Activated CD8-positive, alpha-beta memory T cell treated with anti-CD3 and anti-CD28 coated beads for 4 hours (primary cell): Measurements from ENCODE around the gene ACACB.

ENCODE experiments used
- DNase-seq, 2 donors: peaks; one replicate each; pipeline ENCODE4 v3.0.0-alpha.2; 2020; ENCODE audit warnings: low read depth in 2 of 2

ACACB gene

DNA sequence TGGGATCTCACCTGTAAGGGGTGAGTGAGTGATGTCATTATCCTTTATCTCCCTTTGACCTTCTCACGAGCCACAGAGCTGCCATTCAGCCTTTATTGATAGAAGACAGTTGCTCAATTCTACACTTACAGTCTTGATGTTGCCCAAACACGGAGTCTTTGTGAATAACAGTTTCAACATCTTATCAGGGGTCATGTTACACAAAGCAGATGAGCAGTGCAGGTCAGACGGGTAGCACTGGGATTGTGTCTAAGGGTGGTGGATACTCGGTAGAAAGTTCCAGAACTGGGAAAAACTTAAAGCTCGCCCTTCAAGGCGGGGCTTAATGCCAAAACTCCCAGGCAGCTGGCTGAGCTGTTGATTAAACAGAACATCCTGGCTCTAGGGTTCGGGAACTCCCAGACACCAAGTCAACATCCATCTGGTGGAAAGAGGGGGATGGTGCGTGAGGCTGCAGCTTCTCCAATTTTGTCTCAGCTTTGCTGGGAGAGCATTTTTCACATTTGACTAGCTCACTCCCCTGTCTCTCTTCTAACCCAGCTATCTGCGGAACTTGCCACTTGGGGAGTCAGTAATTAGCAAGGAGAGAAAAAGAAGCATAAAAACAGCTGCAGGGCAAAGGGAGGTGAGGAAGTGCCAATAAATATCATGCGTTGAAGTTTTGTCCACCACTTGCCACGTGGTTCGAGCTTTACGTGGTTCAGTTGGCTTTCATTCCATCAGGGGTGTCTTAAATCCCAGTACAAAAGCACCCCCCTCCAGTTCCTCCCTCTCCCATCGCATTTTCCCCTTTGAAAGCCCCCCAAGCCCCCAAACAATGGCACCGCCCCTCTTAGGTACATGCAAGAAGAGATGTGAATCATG is 161.7 kb downstream of the ACACB start:
- no peak for DNase-seq

DNA sequence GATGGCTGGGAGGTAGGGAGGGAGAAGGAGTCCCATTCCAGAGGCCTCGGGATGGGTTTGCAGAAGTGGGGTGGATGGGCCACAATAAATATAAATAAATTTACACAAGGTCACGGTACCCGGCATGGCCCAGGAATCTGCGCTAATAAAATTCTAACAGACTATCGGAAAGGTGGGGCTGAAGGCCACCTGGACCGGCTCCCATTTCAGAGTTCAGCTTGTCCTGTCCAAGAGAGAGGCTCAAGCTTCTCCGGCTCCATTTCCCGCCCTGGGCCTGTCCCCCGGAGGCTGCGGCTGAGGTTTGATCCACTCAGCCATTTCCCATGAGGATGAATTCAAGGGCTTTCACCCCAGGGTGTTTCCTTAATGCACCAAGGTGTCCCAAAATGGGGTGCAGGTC is 162.5 kb downstream of the ACACB start:
- DNase-seq, result no peak

DNA sequence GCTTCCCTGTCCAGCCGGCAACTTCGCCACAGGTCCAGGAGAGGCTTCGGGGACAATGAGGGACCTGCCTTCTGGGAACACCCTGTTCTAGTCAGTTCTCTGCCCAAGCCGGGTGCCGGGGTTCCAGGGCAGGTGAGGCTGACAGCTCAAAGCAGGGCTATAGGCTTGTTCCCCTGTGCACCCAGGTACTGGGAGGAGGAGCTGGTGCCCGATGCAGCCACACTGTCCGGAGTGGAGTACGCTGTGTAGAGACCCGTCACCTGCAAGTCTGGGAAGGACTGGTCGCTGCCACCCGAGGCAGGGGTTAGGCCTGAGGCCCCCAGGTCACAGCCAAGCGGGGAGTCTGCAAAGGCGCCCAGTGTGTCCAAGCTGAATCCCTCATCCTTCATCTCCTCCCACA is 163.1 kb downstream of the ACACB start:
- no peak for DNase-seq

DNA sequence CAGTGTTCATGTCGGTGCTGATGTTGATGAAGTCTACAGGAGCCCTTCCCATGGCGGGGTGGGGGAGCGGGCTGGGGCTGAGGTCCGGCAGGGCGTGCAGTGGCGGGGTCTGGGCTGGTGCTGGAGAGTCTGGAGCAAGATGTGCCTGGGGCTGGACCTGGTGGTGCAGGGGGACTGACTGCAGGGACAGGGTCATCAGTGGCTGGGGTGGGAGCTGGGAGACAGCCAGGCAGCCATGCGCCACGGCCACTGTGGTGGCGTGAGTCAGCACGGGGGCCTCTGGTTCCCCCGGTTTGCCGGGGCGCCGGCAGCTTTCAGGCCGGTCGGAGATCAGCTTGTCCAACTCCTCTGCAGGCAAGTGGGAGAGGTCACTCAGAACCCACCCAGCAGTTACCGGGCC is 165.1 kb downstream of the ACACB start:
- DNase-seq, result no peak

DNA sequence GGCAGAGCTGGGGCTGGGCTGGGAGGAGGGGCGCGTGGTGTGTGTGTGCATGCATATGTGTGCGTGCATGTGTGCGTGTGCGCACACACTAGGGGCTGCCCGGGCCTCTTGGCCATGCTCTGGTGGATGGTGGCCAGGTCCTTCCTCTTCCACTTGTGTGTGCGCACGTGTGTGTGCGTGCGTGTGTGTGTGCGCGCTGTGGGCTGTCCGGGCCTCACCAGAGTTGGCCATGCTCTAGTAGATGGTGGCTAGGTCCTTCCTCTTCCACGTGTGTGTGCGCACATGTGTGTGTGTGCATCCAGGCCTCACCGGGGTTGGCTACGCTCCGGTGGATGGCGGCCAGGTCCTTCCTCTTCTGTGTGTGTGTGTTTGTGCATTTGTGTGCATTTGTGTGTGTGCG is 168.0 kb downstream of the ACACB start:
- no peak for DNase-seq

DNA sequence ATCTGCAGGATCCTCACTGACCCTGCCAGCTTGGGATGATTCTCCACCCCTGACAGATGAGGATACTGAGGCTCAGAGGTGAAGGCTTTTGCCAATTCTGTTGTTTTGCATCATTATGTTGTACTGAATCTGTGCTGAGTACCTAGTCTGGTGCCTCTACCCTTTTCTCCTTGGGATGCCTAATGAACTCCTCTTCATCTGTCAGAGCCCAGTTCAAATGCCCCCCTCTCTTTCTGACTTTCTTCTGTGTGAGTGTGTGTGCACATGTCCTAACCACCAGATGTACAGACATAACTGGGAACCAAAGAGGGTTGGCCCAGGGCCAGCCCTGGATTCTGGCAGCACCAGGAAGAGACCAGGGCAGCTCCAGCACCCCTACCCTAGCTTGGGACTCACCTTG is 169.9 kb downstream of the ACACB start:
- no peak for DNase-seq

DNA sequence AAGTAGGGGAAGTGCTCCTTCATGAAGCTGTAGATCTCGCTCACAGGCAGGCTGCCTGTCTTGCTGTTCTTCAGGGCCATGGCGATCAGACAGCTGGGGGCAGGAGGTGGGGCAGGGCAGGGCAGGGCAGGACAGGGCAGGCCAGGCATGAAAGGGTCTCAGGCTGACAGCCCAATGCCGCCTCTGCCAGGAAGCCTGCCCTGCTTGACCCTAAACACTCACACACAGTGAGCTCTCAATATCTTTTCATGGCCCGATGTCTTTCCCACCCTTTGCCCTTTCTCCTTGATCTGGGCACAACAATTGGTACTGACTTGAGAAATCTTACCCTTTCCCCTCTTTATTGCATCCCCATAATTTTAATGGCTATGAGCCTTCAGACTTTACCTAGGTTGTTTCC is 170.3 kb downstream of the ACACB start:
- DNase-seq, result no peak

DNA sequence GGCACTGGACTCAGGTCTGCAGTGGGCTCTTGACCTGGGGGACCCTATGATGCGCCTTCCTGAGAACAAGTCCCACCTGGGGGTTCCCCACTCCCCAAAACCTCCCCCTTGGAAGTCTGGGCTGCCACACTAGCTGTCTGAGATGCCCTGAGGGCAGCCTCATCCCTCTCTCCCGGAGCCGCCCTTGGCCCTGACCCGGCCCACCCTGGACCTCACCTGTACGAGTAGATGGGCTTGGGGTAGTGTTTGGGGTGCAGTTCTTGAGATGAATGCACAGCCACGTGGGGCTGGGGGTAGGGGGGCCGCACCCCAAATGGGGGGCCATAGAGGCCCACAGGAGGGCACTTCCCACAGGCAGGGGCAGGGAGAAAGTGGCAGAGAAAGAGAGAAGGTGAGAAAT is 170.8 kb downstream of the ACACB start:
- DNase-seq, result no peak

DNA sequence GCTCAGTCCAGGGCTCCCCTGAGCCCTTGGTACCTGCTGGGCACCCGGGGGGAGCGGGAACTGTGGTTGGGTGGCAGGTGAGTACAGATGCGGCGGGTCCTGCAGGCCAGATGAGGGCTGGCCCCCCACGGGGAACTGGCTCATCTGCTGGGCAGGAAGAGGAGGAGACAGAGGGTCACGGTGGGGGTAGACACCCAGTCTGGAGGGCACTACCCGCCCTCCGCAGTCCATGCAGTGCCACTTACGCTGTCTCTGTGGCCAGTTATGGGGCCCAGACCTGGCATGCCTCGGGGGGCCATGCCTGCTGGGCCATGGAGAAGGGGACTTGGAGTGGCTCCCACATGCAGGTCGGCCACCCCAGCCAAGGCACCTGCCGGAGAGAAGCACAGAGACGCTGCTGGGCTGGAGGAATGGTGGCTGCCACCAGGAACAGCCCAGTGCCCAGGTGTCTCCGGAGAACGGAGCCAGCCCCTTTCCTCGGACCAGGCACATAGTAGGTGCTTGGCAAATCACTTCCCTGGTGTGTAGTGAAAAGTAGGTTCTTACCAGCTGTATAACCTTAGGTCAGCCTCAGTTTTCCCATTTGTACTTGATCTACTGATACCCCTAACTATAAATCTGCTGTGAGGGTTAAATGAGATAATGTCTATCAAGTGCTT is 171.6 kb downstream of the ACACB start:
- DNase-seq, result no peak

DNA sequence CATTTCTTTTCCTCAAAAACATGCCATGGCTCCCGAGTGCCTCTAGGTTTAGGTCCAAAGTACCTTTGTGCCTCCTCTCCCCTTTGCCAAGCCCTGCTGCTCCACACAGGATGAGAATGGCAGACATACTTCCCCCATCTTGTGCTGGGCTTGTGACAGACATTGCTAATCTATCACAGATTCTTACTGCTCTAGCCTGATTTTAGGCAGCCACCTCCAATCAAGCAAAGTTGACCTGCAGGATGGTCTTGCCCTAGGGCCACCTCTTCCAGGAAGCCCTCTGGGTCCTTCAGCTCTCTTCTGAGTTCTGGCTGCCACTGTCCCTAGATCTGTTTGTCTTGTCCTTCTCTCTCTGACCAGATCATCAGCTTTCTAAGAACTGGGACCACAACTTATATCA is 172.2 kb downstream of the ACACB start:
- no peak for DNase-seq

DNA sequence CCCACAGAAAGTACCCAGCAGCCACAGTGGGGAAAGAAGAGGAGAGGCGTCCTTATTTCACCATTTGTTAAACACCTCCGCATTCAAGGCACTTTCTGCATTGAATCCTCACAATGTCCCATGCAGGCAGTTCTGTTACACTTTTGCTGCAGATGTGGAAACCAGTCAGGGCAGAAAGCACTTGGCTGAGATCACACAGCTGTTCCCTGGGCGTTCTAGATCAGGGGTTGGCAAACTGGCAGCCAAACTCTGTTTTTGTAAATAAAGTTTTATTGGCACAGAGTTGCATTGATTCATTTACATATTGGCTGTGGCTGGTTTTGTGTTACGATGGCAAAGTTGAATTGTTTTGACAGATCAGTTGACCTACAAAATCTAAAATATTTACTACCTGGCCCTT is 172.6 kb downstream of the ACACB start:
- DNase-seq, result no peak

DNA sequence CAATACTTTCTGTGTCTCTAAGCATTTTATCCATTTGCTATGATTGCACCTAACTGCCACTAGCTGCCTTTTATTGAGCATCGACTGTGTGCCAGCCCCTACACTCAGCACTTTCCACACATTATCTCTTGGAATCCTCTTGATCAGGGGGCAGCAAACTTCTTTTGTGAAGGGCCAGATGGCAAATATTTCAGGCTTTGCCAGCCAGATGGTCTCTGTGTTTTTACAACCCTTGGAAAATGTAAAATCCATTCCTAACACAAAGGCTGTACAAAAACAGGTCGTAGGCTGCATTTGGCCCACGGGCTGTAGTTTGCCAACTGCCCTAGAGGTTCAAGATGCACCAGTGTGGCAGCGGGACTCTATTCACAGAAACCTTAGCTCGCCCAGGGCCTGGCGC is 173.2 kb downstream of the ACACB start:
- no peak for DNase-seq

DNA sequence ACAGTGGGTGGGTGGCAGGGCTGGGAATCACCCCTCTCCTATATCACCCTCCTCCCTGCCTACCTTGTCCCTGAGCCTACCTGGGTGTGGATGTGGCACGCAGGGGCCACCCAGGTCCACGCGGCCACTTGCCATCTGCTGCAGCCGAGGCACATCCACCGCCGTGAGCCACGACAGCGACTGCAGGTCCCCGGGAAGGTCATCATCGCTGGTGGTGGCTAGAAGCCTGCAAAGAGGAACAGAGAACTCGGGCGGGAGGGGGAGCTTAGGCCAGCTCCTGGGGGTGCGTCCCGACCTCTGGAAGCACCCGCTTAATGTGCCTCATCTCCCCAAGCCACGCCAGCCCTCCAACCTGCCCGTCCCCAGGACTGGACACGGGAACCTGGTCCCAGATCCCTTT is 173.7 kb downstream of the ACACB start:
- DNase-seq, result no peak

DNA sequence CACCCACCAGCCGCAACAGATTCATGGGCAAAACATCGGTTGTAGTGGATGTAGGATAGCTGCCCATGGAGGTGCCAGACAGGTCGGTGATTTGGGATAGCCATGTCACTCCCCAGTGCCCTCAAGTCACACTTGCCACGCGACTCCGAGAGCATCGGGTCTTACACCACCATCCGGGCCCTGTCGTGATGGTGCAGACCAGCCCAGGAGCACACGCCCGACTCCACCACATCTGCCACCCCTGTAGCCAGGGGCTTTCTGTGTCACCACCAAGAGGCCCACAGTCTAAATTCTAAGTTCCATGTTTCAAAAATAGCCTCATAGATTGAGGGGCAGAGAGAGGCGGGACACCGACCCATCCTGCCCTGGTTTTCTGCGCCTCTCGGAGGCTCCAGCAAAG is 174.7 kb downstream of the ACACB start:
- no peak for DNase-seq

DNA sequence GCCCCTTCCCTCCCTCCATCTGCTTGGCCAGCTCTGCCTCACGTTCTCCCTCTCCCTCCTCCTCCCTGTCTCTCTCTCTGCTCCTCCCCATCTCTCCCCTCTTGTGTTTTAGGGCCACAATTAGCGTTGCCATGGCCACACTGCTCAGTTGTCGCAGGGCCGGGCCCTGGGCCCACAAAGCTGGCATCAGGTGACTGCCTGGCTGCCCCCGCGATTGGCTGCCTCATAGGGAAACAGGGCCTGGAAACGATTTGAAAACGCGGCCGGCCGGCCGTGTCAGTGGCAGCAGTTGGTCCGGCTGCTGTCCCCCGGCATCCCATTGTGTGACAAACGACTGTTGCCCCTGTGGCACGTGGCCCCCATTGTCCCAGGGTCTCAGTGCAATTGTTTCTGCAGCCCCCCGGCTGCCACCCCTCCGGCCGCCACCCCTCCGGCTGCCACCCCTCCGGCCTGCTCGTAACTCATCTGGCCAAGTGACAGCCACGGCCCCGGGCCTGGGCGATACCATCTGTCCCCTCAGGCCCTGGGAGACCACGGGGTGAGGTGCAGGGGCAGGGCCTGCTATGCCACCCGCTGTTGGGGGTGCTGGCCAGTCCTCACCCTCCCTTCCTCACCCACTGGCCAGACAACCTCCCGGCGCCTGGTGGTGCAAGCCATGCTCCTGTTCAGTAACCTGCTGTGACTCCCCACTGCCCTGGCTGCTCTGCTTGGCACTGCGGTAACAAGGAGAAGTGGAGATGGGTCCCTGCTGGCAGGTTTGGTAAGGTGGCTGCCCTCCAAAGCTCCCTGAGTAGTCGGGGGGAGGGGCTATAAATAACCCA is 175.3 kb downstream of the ACACB start:
- no peak for DNase-seq

DNA sequence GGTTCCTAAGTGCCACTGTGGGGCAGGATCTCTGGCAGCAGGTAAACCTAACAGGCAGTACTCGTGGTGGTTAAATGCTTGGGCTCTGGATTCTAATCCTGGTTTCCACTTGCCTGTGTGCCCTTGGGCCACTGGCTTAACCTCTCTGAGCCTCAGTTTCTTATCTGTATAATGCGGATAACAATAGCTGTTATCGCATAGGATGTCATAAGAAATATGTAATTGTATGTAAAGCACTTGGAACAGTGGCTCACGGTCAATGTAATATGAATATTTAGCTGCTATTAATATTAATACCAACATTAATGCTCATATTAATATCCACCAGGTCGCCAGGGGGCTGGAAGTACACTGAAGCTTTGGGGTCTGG is 175.9 kb downstream of the ACACB start:
- DNase-seq, result no peak

DNA sequence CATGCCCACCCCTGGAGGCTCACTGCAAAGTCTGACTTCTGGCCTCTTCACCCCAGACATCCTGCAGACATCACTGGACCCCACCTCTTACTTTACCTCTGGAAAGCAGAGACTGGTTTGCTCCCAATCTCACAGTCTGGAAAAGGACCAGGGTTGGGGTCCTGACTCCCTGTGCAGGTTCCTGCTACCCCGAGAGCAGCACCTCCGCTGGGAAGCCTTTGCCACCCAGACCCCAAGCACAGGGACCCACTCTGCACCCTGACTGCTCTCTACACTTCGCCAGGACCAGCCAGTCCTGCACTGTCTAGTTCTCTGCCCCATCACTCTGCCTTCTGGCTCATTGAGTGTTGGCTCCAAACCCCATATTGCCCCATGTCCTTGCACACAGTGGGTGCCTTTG is 176.7 kb downstream of the ACACB start:
- no peak for DNase-seq

DNA sequence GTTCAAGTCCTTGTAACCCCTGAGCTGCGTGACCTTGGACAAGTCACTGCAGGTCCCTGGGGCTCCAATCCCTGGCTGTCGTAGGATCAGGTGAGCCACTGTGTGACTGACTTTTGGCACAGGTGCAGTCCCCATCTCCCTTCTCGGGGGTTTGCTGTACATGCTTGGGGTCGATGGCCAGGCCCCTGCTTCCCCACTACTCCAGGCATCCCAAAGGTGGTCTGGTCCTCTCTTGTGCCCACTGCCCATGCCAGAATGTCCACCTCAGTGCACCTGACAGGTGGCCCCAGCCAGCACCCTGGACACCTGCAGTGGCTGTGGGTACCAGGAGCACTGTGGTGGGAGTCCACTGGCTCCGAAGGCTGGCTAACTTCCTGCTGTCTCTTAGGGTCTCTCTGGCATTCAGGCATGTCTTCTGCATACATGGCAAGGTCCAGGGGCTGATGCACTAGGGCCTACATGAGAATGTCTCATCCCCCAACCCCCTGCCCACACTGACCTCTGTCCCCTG is 178.0 kb downstream of the ACACB start:
- DNase-seq, result no peak

DNA sequence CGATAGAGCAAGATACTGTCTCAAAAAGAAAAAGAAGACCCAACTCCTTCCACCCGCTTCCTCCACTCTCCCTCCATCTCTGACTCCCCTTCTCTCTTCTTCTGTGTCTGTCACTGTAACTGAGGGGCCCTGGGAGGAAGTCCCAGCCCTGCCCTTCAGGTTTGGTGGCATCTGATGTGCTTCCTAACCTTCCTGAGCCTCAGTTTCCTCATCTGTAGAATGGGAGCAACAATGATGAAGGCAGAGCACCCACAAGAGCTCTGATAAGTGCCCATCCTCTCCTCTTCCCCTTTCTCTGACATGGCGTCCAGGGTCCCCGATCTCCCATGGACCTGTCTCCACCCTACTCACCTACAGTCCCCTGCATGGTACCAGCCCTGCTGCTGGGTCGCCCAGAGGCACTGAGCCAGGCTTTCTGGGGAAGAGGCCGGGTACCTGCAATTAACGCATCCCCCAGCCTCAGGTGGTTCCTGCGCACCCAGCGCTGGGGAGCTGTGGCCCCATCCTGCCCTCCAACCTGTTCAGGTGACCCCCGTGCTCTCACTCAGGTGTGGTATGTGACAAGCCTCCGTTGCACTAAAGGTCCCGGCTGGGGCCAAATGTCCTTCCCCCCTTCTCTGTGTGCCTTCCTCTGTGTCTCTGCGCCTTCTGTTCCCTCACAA is 179.5 kb downstream of the ACACB start:
- no peak for DNase-seq

DNA sequence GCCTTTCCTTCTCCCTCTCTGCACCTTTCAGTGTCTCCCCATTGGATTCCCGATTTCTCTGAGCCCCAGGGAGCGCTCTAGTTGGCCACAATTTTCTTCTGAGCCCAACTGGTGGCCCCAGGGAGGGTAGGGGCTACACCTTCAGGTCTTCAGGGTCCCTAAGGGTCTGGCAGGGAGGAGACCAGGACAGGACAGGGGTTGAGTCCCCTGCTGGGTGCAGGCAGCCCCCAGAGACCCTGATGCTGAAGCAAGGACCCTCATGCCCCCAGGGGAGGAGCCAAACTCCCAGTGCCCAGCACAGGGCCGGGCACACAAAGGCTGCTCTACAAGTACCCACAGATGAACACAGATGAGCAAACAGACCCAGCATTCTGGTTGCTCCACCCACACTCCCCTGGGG is 180.0 kb downstream of the ACACB start:
- no peak for DNase-seq

DNA sequence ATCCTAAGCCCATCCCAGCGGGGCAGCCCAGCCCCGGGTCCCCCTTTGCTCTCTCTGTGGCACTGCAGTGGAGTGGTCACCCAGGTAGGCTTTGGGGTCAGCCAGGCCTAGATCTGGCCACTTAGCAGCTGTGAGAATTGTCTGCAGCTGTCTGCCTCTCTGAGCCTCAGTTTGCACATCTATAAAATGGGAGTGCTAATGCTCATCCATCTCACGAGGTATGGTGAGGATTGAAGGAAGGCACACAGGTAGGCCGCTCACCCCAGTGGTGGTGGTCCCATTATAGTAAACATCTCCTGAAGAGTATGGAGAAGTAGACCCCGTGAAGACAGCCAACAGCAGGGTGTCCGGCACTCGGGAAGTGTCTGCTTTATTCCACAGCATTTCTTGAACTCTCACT is 183.5 kb downstream of the ACACB start:
- no peak for DNase-seq

DNA sequence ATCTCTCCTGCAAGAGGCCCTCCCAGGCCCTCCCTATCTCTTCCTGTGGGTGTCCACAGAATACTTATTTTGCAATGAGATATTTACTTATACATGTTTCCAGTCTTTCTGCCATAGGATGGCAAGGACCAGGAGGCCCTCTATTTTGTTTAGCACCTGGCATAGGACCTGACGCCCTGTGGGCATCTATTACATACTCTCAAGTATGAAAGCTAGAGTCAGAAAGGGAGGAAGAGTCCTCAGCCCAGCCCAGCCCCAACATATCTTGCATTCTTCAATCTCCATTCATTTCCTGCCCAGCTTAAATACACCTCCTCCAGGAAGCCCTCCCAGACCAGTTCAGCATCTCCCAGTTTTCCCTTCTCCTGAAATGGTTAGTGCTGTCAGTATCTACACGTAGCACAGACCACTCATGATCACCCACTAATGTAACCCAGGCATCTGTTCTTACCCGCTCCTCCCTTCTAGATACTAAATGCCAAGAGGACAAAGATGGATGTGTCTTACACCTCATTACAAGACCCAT is 185.3 kb downstream of the ACACB start:
- no peak for DNase-seq
